Neural crest cell (in vitro differentiated cells): ENCODE data around the gene NAV2. TPM values are rescaled to one million over a fixed set of nuclear protein-coding genes. Genes with fewer than 3 reads are reported as not detected.

ENCODE experiments used
- DNase-seq: peaks from one replicate; pipeline ENCODE4 v3.0.0; 2021; ENCODE audit warnings: low read depth, mixed read lengths, low spot score
- H3K27ac Mint-ChIP-seq: one replicate; pipeline ENCODE4 v1.8.0; 2021; ENCODE audit warnings: mild to moderate bottlenecking, mixed read lengths; ENCODE audit not compliant: unreplicated experiment
- H3K27me3 Mint-ChIP-seq: 2 replicates; pipeline ENCODE4 v1.8.0; 2021; ENCODE audit warnings: low read depth, mild to moderate bottlenecking, mixed read lengths
- H3K36me3 Mint-ChIP-seq: 2 replicates; pipeline ENCODE4 v1.8.0; 2021; ENCODE audit warnings: low read depth, mild to moderate bottlenecking, mixed read lengths
- H3K4me1 Mint-ChIP-seq: 2 replicates; pipeline ENCODE4 v1.8.0; 2021; ENCODE audit warnings: mixed read lengths
- H3K4me3 Mint-ChIP-seq: one replicate; pipeline ENCODE4 v1.8.0; 2021; ENCODE audit warnings: mild to moderate bottlenecking, mixed read lengths
- H3K9me3 Mint-ChIP-seq: 2 replicates; pipeline ENCODE4 v1.8.0; 2021; ENCODE audit warnings: mixed read lengths
- CTCF ChIP-seq: fragments of 200-600 bp; sonication (generic); conservative IDR thresholded peaks from 2 replicates; pipeline ENCODE4 v1.5.0; 2021; ENCODE audit warnings: antibody characterized with exemption, mild to moderate bottlenecking
- total RNA-seq: library from RNA; stranded (reverse); gene quantifications from 2 replicates; pipeline ENCODE4 v1.2.1, GENCODE V29; 2021

Gene NAV2
- total RNA-seq, 1 donor from 2014 or later, result 14.1 TPM

GRCh38 chr11:19973136-19973635 lies 260.5 kb downstream of the NAV2 start:
- no peaks in the 10 kb centered on the region for H3K27me3 Mint-ChIP-seq
- H3K9me3 Mint-ChIP-seq, result no peaks in the 10 kb centered on the region
- H3K27ac Mint-ChIP-seq, result peak overlapping the region; percentile 50
- no peak overlapping the region for H3K4me3 Mint-ChIP-seq
- no peak for TF ChIP-seq CTCF
- no peaks in the 10 kb centered on the region for H3K36me3 Mint-ChIP-seq
- H3K4me1 Mint-ChIP-seq, result no peaks in the 10 kb centered on the region
- no peak for DNase-seq

GRCh38 chr11:19974886-19975285 lies 262.2 kb downstream of the NAV2 start:
- no peak for TF ChIP-seq CTCF
- DNase-seq, result no peak
- no peaks in the 10 kb centered on the region for H3K9me3 Mint-ChIP-seq
- H3K27me3 Mint-ChIP-seq, result no peaks in the 10 kb centered on the region
- H3K4me3 Mint-ChIP-seq, result no peak overlapping the region
- no peaks in the 10 kb centered on the region for H3K36me3 Mint-ChIP-seq
- peaks cover 4% of the 10 kb centered on the region for H3K4me1 Mint-ChIP-seq
- no peak overlapping the region for H3K27ac Mint-ChIP-seq

- TF ChIP-seq CTCF, result no peak
- Mint-ChIP-seq H3K9me3 (no peaks in the 10 kb centered on the region), H3K4me1 (peaks cover 4% of the 10 kb centered on the region), H3K27ac (no peak overlapping the region), H3K27me3 (no peaks in the 10 kb centered on the region), H3K36me3 (no peaks in the 10 kb centered on the region), H3K4me3 (no peak overlapping the region)
- DNase-seq, result no peak
These were observed 262.9 kb downstream of the NAV2 start for GRCh38 chr11:19975414-19975990.

- H3K9me3 Mint-ChIP-seq, result no peaks in the 10 kb centered on the region
- no peak overlapping the region for H3K27ac Mint-ChIP-seq
- no peak for TF ChIP-seq CTCF
- no peaks in the 10 kb centered on the region for H3K27me3 Mint-ChIP-seq
- H3K4me3 Mint-ChIP-seq, result no peak overlapping the region
- H3K4me1 Mint-ChIP-seq, result peaks cover 4% of the 10 kb centered on the region
- no peaks in the 10 kb centered on the region for H3K36me3 Mint-ChIP-seq
- DNase-seq, result no peak
These were observed 263.8 kb downstream of the NAV2 start for GRCh38 chr11:19976281-19976941.

GRCh38 chr11:19977941-19978340 lies 265.3 kb downstream of the NAV2 start:
- no peak overlapping the region for H3K4me3 Mint-ChIP-seq
- H3K9me3 Mint-ChIP-seq, result no peaks in the 10 kb centered on the region
- TF ChIP-seq CTCF, result no peak
- no peaks in the 10 kb centered on the region for H3K27me3 Mint-ChIP-seq
- peaks cover 4% of the 10 kb centered on the region for H3K4me1 Mint-ChIP-seq
- no peak for DNase-seq
- no peak overlapping the region for H3K27ac Mint-ChIP-seq
- no peaks in the 10 kb centered on the region for H3K36me3 Mint-ChIP-seq
